ENCODE measurements around the gene NACAD.

Gene NACAD

DNA sequence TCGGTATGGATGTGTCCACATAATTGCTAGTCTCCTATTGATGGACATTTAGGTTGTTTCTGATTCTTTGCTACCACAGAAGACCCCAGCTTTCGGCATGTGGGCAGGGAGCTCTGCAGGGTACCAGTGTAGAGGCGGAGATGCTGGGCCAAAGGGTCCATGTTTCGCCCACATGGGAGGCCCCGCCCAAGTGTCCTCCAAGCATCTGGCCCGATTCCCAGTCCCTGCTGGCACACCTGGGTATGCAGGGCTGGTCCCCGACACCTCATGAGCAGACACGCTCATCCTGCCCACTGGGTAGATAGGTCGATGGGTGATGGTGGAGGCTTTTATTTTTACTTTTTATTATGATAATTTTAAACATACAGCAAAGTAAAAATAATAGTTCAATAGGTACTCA lies 42.1 kb upstream of the NACAD start:
- TF ChIP-seq CTCF (conservative IDR thresholded peaks at IDR 0.05; ENCODE audit: low read length) = no peak
- no peak overlapping the region for H3K4me3 ChIP-seq (ENCODE audit: low read length)
- no peak for DNase-seq (ENCODE audit: low read depth)

GRCh38 chr7:45129906-45130305 lies 41.1 kb upstream of the NACAD start:
- no peak for DNase-seq (ENCODE audit: low read depth)
- TF ChIP-seq CTCF (conservative IDR thresholded peaks at IDR 0.05; ENCODE audit: low read length) = no peak

DNA sequence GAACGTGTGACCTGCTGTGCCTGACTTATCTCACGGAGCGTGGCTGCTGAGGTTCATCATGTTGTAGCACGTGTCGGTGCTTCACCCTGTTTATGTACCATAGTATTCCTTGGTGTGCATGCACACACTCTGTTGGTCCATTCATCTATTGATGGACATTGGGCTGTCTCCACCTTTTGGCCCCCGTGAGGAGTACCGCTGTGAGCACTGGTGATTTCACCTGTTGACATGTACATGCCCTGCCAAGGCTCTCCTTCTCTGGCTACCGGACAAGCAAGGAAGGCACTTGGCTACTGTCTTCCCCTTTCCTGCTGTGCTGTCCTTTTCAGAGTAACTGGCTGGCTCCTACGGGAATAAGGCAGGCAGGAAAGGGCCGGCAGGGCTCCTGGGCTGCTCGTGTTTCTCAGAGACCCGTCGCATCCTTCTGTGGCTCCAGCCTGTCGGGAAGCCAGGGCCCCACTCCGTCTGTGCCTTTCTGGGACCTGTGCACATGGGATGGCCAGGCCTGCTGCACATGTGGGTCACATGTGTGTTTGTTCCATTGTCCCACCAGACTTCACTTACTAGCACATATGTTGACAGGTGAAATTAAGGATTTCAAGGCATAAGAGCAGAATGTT lies 40.5 kb upstream of the NACAD start:
- no peak for TF ChIP-seq CTCF (conservative IDR thresholded peaks at IDR 0.05; ENCODE audit: low read length)
- no peak for DNase-seq (ENCODE audit: low read depth)
- H3K4me3 ChIP-seq (ENCODE audit: low read length) = no peak overlapping the region

More at GRCh38 chr7:45129906-45130305, 41.1 kb upstream of the NACAD start:
- no peak overlapping the region for H3K4me3 ChIP-seq (ENCODE audit: low read length)

DNA sequence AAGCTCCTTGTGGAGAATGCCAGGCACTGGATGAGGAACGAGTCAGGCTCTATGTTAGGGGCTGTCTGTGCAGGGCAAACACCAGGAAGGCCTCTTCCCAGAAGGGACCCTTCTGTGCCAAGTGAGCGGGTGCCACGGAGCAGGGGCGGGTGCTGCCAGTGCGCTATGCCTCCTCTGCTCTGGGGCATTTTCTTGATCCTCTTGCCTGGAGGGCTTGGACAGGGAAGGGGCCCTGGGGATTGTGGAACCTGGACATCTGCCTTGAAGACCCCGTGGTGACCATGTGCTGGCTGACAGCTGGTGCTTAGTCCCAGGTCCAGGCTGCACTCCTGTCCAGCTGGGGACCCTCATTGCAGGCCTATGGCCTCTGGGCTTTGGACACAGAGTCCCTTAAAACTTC lies 38.2 kb upstream of the NACAD start:
- DNase-seq (ENCODE audit: low read depth) = no peak
- H3K4me3 ChIP-seq (ENCODE audit: low read length) = no peak overlapping the region
- no peak for TF ChIP-seq CTCF (conservative IDR thresholded peaks at IDR 0.05; ENCODE audit: low read length)

DNA sequence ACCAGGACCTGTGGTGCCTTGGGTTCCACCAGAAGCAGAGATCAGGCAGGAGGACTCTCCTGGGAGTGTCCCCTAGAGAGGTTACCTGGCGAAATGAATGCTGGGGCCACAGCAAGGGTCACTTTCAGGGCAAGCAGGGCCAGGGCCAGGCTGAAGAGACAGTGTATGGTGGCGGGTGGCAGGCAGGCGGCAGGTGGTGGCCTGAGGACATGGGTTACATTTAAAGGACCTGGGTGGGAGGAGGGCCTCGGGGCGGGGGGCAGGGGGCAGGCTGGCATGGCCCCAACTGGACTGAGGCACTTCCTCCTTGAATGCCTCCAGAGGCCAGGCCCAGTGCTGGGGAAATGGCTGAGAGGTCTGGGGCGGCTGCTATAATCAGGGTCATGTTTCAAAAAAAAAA lies 37.4 kb upstream of the NACAD start:
- H3K4me3 ChIP-seq (ENCODE audit: low read length) = no peak overlapping the region
- no peak for TF ChIP-seq CTCF (conservative IDR thresholded peaks at IDR 0.05; ENCODE audit: low read length)
- no peak for DNase-seq (ENCODE audit: low read depth)

- DNase-seq (ENCODE audit: low read depth) = no peak
- no peak for TF ChIP-seq CTCF (conservative IDR thresholded peaks at IDR 0.05; ENCODE audit: low read length)
- H3K4me3 ChIP-seq (ENCODE audit: low read length) = no peak overlapping the region
These were observed 36.6 kb upstream of the NACAD start for GRCh38 chr7:45125193-45125904.
